GM19468 (cell line): ENCODE data around the gene LRP3.
"Not testable (repeated sequence)": the region's sequence is repeated elsewhere in the genome, so short reads cannot be mapped to it uniquely, and the experiment has no call there.

Source experiments
- ATAC-seq: cut with Tn5 transposase; IDR thresholded peaks from one replicate; pipeline ENCODE4 v1.9.1; 2021; ENCODE audit warnings: mild to moderate bottlenecking, moderate library complexity, moderate number of reproducible peaks; ENCODE audit not compliant: unreplicated experiment; ENCODE audit errors: extremely low read depth

The LRP3 gene

GRCh38 chr19:33214596-33214995 is 20.5 kb downstream of the LRP3 start:
- no peak for ATAC-seq

- no peak for ATAC-seq
These were observed 21.5 kb downstream of the LRP3 start for GRCh38 chr19:33215438-33216197.

GRCh38 chr19:33216198-33216830 is 22.2 kb downstream of the LRP3 start:
- no peak for ATAC-seq

GRCh38 chr19:33217881-33218280 is 23.8 kb downstream of the LRP3 start:
- no peak for ATAC-seq

- ATAC-seq = no peak
These were observed 25.2 kb downstream of the LRP3 start for GRCh38 chr19:33219261-33219815.

- no peak for ATAC-seq
These were observed 26.0 kb downstream of the LRP3 start for GRCh38 chr19:33220115-33220514.

- ATAC-seq = no peak
These were observed 26.6 kb downstream of the LRP3 start for GRCh38 chr19:33220735-33221134.

GRCh38 chr19:33221638-33222037 is 27.5 kb downstream of the LRP3 start:
- no peak for ATAC-seq

GRCh38 chr19:33222255-33222654 is 28.1 kb downstream of the LRP3 start:
- ATAC-seq = not testable (repeated sequence)

GRCh38 chr19:33224694-33225457 is 30.7 kb downstream of the LRP3 start:
- no peak for ATAC-seq

- ATAC-seq = no peak
These were observed 31.4 kb downstream of the LRP3 start, which contains the start of gene SLC7A10 for GRCh38 chr19:33225458-33225926. SLC7A10 (minus strand) TSS chr19:33225850; CDS start chr19:33225703, 147 bp downstream.

GRCh38 chr19:33226550-33227241 is 32.6 kb downstream of the LRP3 start:
- no peak for ATAC-seq

GRCh38 chr19:33227242-33227650 is 33.1 kb downstream of the LRP3 start:
- no peak for ATAC-seq

GRCh38 chr19:33227870-33228599 is 33.9 kb downstream of the LRP3 start:
- ATAC-seq = no peak

GRCh38 chr19:33229962-33230361 is 35.8 kb downstream of the LRP3 start:
- ATAC-seq = no peak

GRCh38 chr19:33231511-33231910 is 37.4 kb downstream of the LRP3 start:
- ATAC-seq = no peak

GRCh38 chr19:33232656-33233055 is 38.5 kb downstream of the LRP3 start:
- ATAC-seq = no peak

- no peak for ATAC-seq
These were observed 39.1 kb downstream of the LRP3 start for GRCh38 chr19:33233056-33233873.
